OCI-LY1 (cell line): ENCODE data around the gene CREB5.

ENCODE experiments used
- CTCF ChIP-seq: fragments of 200-600 bp; sonication (generic), shearing (Covaris generic); IDR thresholded peaks from 2 replicates; pipeline ENCODE4 v1.5.1; 2017; ENCODE audit warnings: mild to moderate bottlenecking, antibody characterized with exemption, low read length, moderate library complexity, mixed read lengths
- EZH2 ChIP-seq: fragments of 200-600 bp; sonication (generic), shearing (Covaris generic); IDR thresholded peaks from 2 replicates; pipeline ENCODE4 v1.8.0; 2017; ENCODE audit warnings: borderline replicate concordance, mixed run types, mild to moderate bottlenecking, antibody characterized with exemption, low read length, moderate library complexity, mixed read lengths

GRCh38 chr7:28758186-28758585 is 345.9 kb downstream of the CREB5 start:
- TF ChIP-seq EZH2, result no peak
- TF ChIP-seq CTCF, result no peak
